ENCODE results near the gene TAX1BP3. TPM values are rescaled to one million over a fixed set of nuclear protein-coding genes. Genes with fewer than 3 reads are reported as not detected.

The TAX1BP3 gene
- total and polyA plus RNA-seq, 2 of the 13 experiments (the other 11 are each of a cell fraction or from before 2014, with no cell fraction given): 16.7 to 45.1 TPM

GRCh38 chr17:3647251-3647650 is 21.1 kb downstream of the TAX1BP3 start:
- FAIRE-seq (no peak), DNase-seq (ENCODE audit: low spot score) (no peak), ATAC-seq (peak; percentile 81)
- H3K79me2 ChIP-seq (ENCODE audit: insufficient read depth, low read length): no peaks in the 10 kb centered on the region
- no peak overlapping the region for H2AFZ ChIP-seq (ENCODE audit: low read length)
- in situ Hi-C loops (cut with HindIII; ENCODE audit: extremely low pct_ligation_motif_present, low pct_unique_long_range_greater_than_20kb): no loop called here
- H3K4me2 ChIP-seq (ENCODE audit: low read depth, low read length): 0 out of 2 replicates have a peak overlapping the region, but pooled peaks have one; percentile 14
- no TSS peak for BruUV-seq (replicated peaks)
- H3K27me3 ChIP-seq (ENCODE audit: control insufficient read depth in 1 of 2, insufficient read depth in 2 of 2, low read length in 2 of 2): no peaks in the 10 kb centered on the region
- intact Hi-C loops (cut with micrococcal nuclease; ENCODE audit: unreplicated experiment): no loop called here
- H4K20me1 ChIP-seq (ENCODE audit: insufficient read depth, low read length): no peaks in the 10 kb centered on the region
- CTCF ChIA-PET (ENCODE audit: low intra/inter-chr PET ratio, low total read pairs): interaction anchor here (1.5 to 2.4 kb wide), 2 partner anchors 45 to 599 kb away, joined by 6 to 9 read pairs; no protein-coding TSS in a partner anchor
- WGBS (ENCODE audit: low lambda C conversion rate): 100% methylated on average over 1 of the region's 12 CpGs
- peak overlapping the region; percentile 36 for H3K27ac ChIP-seq (ENCODE audit: extremely low read length, insufficient read depth, low read length)
- H3K9ac ChIP-seq (ENCODE audit: insufficient read depth, low read depth, low read length): no peak overlapping the region
- POLR2A ChIA-PET: interaction anchor here (1.1 to 2.5 kb wide), 3 partner anchors 11 to 598 kb away, joined by 3 to 12 read pairs (median 8); partner anchors contain the start of genes CTNS and SHPK
- peaks cover 14% of the 10 kb centered on the region for H3K4me1 ChIP-seq (ENCODE audit: insufficient read depth, low read length)
- H3K4me3 ChIP-seq (replicated peaks in 1 of 3; ENCODE audit: insufficient read depth in 1 of 3, low read depth in 2 of 3, low read length in 3 of 3): no peak overlapping the region
- H3K9me3 ChIP-seq (ENCODE audit: low read length): no peaks in the 10 kb centered on the region
- H3K36me3 ChIP-seq (replicated peaks in 1 of 2; ENCODE audit: control insufficient read depth in 1 of 2, insufficient read depth in 2 of 2, low read length in 2 of 2): peaks cover 3 to 15% of the 10 kb centered on the region in 2 experiments; a peak in 2 of 5 replicates
- TF ChIP-seq TAF15 (IDR thresholded peaks at IDR 0.05; ENCODE audit: low read depth, low read length, poor library complexity, severe bottlenecking): no peak
- TF ChIP-seq, protein P1, sequence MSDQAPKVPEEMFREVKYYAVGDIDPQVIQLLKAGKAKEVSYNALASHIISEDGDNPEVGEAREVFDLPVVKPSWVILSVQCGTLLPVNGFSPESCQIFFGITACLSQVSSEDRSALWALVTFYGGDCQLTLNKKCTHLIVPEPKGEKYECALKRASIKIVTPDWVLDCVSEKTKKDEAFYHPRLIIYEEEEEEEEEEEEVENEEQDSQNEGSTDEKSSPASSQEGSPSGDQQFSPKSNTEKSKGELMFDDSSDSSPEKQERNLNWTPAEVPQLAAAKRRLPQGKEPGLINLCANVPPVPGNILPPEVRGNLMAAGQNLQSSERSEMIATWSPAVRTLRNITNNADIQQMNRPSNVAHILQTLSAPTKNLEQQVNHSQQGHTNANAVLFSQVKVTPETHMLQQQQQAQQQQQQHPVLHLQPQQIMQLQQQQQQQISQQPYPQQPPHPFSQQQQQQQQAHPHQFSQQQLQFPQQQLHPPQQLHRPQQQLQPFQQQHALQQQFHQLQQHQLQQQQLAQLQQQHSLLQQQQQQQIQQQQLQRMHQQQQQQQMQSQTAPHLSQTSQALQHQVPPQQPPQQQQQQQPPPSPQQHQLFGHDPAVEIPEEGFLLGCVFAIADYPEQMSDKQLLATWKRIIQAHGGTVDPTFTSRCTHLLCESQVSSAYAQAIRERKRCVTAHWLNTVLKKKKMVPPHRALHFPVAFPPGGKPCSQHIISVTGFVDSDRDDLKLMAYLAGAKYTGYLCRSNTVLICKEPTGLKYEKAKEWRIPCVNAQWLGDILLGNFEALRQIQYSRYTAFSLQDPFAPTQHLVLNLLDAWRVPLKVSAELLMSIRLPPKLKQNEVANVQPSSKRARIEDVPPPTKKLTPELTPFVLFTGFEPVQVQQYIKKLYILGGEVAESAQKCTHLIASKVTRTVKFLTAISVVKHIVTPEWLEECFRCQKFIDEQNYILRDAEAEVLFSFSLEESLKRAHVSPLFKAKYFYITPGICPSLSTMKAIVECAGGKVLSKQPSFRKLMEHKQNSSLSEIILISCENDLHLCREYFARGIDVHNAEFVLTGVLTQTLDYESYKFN (CRISPR knock-in tag; conservative IDR thresholded peaks at IDR 0.05): peak; percentile 24; the same call in 1 of the 2 replicates
- TF ChIP-seq ZFP37 (CRISPR knock-in tag; IDR thresholded peaks at IDR 0.05; ENCODE audit: borderline replicate concordance): no peak
- TF ChIP-seq ZFP36 (IDR thresholded peaks at IDR 0.05; ENCODE audit: borderline replicate concordance, low read depth, low read length, partially characterized antibody): no peak
- no peak for TF ChIP-seq KMT2A (CRISPR knock-in tag; IDR thresholded peaks at IDR 0.05)
- TF ChIP-seq CSRNP1 (CRISPR knock-in tag; IDR thresholded peaks at IDR 0.05): 0 out of 2 replicates have a peak, but pooled peaks have one; percentile 27
- TF ChIP-seq CENPT (CRISPR knock-in tag; IDR thresholded peaks at IDR 0.05; ENCODE audit: low read depth): no peak
- TF ChIP-seq NR0B2 (CRISPR knock-in tag; IDR thresholded peaks at IDR 0.05): no peak
- TF ChIP-seq, protein P2, sequence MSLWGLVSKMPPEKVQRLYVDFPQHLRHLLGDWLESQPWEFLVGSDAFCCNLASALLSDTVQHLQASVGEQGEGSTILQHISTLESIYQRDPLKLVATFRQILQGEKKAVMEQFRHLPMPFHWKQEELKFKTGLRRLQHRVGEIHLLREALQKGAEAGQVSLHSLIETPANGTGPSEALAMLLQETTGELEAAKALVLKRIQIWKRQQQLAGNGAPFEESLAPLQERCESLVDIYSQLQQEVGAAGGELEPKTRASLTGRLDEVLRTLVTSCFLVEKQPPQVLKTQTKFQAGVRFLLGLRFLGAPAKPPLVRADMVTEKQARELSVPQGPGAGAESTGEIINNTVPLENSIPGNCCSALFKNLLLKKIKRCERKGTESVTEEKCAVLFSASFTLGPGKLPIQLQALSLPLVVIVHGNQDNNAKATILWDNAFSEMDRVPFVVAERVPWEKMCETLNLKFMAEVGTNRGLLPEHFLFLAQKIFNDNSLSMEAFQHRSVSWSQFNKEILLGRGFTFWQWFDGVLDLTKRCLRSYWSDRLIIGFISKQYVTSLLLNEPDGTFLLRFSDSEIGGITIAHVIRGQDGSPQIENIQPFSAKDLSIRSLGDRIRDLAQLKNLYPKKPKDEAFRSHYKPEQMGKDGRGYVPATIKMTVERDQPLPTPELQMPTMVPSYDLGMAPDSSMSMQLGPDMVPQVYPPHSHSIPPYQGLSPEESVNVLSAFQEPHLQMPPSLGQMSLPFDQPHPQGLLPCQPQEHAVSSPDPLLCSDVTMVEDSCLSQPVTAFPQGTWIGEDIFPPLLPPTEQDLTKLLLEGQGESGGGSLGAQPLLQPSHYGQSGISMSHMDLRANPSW (CRISPR knock-in tag; IDR thresholded peaks at IDR 0.05; ENCODE audit: borderline replicate concordance): no peak
- no peak for TF ChIP-seq ZNF143 (CRISPR knock-in tag; IDR thresholded peaks at IDR 0.05)
- TF ChIP-seq, protein P3, sequence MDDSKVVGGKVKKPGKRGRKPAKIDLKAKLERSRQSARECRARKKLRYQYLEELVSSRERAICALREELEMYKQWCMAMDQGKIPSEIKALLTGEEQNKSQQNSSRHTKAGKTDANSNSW (CRISPR knock-in tag; IDR thresholded peaks at IDR 0.05; ENCODE audit: borderline replicate concordance): no peak
- TF ChIP-seq ZNF547 (CRISPR knock-in tag; IDR thresholded peaks at IDR 0.05): 0 out of 2 replicates have a peak, but pooled peaks have one; percentile 45
